ENCODE results near the gene PTPRJ.
"Not testable (repeated sequence)": the region's sequence is repeated elsewhere in the genome, so short reads cannot be mapped to it uniquely, and the experiment has no call there.

Gene PTPRJ

DNA sequence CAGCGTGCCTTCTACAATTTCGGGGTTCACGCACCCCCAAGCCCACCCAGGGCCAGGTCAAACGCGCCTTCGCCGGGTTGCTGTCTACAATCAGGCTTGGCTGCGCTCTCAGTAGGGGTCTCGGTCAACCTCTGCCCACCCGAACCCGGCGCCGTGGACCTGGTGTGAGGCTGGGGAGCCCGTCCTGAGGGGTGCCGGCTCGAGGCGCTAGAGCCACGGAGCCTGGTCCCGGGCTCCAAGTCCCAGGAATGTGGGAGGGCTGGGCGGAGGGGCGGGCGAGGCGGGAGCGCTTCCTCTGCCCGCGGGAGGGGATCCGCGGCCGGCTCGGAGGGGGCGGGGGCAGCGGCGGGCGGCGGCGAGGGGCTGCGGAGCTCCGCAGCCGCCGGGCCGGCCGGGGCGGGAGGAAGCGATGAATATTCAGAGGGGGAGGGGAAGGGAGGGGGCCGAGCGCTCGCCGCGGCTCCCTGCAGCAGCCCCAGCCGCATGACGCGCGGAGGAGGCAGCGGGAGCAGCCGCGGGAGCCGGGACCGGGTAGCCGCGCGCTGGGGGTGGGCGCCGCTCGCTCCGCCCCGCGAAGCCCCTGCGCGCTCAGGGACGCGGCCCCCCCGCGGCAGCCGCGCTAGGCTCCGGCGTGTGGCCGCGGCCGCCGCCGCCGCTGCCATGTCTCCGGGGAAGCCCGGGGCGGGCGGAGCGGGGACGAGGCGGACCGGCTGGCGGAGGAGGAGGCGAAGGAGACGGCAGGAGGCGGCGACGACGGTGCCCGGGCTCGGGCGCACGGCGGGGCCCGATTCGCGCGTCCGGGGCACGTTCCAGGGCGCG is at the start of gene PTPRJ:
Gene PTPRJ, plus strand, starts transcription at position 472 of the 819 bp plus-strand sequence. CDS start 354 bp downstream, outside the sequence.
- peak; percentile 79 for DNase-seq (ENCODE audit: low spot score)

DNA sequence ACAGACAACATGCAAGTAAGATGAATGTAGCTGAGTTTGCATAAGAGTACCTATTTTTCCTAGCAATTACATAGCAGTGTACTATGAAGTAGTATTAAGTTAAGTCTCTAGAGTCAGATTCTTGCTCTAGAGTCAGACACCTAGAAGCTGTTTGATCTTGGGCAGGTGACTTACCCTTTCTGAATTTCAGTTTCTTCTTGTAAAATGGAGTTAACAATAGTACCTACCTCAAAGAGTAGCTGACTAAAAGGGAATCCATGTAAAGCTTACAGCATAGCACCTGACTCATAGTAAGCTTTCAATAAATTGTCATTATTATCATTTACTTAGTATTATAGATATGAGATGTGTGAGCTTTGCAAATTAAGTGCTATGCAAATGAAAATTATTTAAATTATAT is 47.8 kb upstream of the PTPRJ start:
- no peak for DNase-seq (ENCODE audit: low spot score)

- DNase-seq (ENCODE audit: low spot score), result not testable (repeated sequence)
Observed at GRCh38 chr11:47933797-47934196, 46.6 kb upstream of the PTPRJ start.

DNA sequence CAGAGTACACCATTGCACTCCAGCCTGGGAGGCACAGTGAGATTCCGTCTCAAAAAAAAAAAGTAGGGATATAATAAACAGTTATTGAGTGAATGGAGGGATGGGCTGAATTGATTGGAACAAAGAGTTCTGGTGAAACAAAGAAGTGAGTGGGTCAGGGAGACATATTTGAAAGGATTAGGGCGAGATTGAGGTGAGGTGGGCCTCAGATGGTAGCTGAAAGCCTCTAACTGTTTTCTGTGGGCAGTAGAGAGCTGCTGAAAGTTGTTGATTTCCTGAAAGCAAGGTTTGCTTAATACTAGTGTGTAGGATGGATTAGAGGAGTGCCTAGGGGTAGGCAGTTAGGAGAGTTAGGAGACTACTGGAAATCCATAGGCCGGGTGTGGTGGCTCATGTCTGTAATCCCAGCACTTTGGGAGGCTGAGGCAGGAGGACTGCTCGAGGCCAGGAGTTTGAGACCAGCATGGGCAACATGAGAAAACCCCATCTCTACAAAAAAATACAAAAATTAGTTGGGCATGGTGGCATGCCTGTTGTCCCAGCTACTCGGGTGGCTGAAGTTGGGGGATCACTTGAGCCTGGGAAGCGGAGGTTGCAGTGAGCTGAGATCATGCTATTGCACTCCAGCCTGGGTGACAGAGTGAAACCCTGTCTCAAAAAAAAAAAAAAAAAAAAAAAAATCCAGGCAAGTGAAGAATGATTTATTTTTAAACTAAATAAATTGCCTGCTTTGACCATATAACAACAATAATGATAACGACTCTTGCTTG is 41.4 kb upstream of the PTPRJ start:
- no peak for DNase-seq (ENCODE audit: low spot score)

DNA sequence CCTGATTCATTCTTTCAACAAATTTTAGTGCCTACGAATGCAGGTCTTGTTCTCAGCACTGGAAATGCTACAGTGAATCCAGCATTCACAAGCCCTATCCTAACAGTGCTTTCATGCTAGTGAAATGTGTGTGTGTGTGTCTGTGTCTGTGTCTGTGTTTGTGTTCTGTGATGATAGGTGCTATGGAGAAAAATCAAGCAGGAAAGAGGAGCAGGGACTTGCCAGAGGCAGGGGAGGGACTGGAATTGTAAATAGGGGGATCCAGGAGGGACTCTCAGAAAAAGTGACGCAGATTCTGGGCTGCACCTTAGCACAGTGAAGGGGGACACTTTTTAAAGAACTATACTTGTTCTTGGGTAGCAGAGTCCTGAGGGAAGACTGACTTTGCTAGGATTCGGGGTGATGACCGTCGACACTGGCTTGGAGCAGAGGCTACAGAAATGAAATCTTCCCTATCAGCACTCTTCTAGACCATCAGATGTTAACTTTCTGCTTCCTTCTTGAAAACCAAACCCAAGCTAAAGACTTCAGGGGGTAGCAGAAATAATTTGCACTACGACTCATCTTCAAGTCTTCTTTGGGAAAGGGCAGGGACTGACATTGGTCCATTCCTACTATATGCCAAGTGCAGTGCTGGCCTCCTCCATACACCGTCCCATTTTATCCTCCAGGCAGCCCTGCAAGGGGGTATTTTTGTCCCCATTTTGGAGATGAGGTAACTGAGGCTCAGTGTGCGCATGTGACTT is 39.3 kb upstream of the PTPRJ start:
- no peak for DNase-seq (ENCODE audit: low spot score)

- DNase-seq (ENCODE audit: low spot score), result no peak
Observed at GRCh38 chr11:47941907-47942558, 38.3 kb upstream of the PTPRJ start.

DNA sequence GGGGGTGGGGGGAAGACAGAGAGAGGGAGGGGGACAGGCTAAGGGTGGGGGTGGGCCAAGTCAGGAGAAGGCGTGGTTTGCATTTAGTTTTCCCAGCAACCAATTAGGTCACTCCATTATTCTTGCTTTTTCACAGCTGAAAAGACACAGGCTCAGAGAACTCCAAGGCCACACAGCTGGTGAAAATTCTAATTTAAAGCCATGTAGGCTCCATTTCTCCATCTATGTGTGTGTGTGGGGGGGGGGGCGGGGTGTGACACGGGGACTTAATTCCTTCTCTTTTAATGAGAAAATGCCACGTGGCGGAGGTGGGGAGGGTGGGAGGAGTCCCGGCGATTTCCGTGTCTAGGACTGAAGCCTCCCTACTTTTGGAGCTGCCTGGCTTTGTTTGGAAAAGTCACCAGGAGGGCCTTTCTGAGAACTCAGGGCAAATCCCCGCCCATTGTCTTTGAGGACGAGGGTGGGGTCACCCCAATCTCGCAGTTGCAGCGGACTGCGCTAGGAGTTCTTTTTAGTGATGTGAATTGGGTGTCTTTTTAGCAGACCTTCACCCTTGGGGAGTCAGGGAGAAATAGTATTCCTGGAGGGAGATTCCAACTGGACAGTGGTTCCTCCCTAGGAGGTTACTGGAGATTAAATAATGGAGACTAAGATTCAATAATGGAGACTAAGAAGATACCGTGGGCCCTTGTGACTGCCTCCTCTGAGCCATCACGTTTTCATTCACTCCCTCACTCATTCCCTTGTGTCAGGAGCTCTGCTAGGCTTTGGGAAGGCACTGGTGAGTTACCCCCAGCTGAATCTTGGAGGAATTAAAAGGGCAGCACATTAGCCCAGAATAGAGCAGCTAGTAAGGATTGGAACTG is 36.4 kb upstream of the PTPRJ start:
- no peak for DNase-seq (ENCODE audit: low spot score)

- DNase-seq (ENCODE audit: low spot score), result no peak
Observed at GRCh38 chr11:47944632-47945031, 35.7 kb upstream of the PTPRJ start.

DNA sequence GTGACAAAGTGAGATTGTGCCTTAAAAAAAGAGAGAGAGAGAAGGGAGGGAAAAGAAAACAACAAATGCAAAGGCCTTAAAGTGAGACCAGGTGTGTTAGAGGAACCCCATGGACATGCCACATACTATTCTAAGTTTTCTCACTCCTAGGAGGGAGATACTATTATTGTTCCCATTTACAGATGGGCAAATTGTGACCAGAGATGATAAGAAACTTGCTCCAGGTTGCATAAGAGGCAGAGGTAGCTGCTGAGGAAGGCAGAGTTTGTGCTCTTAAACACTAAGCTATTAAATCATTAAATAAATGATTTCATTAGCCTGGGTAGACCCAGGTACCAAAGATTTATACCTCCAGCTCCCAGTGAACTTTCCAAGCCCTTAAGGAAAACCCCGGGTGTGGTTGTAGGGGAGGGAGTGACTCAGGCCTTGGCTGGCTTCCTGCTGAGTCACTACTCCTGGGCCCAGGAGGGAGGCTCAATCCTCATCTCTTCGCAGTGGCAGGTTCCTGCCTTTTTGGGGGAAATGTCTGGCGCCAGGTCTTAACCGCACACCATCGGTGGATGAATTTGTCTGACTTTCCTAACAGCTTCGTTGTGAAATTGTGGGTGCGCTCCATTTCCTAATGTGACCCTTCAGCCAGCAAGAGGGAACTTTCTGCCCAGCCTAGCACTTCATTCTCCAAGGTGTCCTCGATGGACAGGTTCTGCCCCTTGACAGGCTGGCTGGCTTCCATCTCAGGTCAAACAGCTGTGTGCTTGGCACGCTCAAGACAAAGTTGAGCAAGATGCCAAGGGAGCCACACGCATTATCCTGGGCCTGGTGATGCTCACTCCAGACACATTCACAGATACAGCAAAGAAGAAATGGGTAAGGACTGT is 33.4 kb upstream of the PTPRJ start:
- DNase-seq (ENCODE audit: low spot score), result peak; percentile 94

DNA sequence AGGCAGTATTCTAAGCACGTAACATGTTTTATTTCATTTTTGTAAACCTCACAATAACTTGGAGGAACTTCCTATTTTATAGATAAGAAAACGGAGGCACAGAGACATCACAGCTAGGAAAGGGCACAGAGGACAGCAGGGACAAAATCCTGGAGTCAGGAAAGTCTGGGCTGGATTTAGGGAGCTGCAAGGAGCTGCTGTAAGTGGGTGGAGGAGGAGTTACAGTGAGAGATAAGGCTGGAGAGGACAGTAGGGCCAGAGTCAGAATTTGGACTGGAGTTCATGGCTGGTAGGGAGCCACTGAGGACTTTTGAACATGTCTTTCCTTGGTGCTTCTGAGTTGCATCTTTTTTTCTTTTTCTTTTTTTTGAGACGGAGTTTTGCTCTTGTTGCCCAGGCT is 32.2 kb upstream of the PTPRJ start:
- no peak for DNase-seq (ENCODE audit: low spot score)

DNA sequence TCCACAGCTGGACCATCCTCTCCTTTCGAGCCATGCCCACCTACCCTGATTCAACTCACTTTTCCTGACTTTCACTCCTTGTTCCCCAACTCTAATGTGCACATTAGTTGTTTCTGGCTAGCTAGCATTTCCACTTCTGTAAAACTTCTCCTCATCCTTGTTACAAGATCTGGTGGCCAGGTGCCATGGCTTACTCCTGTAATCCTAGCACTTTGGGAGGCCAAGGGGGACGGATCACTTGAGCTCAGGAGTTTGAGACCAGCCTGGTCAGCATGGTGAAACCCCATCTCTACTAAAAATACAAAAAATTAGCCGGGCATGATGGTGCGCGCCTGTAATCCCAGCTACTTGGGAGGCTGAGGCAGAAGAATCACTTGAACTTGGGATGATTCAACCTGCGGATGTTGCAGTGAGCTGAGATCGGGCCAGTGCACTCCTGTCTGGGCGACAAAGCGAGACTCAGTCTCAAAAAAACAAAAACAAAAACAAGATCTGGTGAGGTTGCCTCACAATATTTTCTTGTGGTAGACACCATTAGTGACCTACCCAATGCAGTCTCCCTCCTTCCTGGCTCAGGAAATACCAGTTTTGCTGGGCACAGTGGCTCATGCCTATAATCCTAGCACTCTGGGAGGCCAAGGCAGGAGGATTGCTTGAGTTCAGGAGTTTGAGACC is 31.2 kb upstream of the PTPRJ start:
- not testable (repeated sequence) for DNase-seq (ENCODE audit: low spot score)

GRCh38 chr11:47950396-47950795 is 30.0 kb upstream of the PTPRJ start:
- no peak for DNase-seq (ENCODE audit: low spot score)

DNA sequence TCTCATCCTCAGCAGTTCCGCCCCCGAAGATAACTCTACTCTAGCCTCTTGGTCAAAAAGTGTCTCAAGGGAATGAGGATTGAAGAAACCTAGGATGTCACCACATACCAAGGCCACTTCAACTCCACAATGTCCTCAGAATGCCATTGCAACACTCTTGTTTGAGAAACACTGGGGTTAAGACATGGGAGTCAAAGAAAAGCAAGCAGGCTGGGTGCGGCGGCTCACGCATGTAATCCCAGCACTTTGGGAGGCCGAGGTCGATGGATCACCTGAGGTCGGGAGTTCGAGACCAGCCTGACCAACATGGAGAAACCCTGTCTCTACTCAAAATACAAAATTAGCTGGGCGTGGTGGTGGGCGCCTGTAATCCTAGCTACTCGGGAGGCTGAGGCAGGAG is 28.9 kb upstream of the PTPRJ start:
- not testable (repeated sequence) for DNase-seq (ENCODE audit: low spot score)

DNA sequence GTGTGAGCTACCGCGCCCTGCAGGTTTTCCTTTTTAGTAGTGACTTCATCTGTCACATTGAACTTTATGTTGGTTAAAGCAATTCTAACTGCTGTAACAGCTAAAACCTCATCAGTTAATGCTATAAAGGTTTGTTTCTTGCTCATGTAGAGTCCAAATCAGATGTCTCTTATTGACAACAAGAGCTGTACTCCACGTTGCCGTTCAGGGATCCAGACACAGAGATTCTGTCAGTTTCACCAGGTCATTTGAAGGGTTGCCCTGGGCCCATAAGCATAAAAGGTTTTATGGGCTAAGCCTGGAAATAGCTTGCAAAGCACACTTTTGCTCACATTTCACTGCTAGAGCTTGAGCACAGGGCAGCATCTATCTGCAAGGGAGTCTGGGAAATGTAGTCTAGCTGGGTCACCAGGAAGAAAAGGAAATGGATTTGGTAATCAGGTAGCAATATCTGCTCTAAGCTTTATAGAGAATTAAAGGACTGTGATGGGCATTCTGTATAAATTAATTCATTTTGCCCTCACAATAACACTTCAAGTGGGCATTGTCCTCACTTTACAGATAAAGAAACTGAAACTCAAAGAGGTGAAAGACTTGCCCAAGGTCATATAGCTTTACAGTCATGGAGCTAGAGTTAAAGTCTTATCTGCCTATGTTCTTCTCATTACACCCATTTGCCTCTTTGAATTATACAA is 25.2 kb upstream of the PTPRJ start:
- DNase-seq (ENCODE audit: low spot score), result no peak

- DNase-seq (ENCODE audit: low spot score), result no peak
Observed at GRCh38 chr11:47960015-47960414, 20.3 kb upstream of the PTPRJ start.

- DNase-seq (ENCODE audit: low spot score), result no peak
Observed at GRCh38 chr11:47961383-47961782, 19.0 kb upstream of the PTPRJ start.

GRCh38 chr11:47964546-47964945 is 15.8 kb upstream of the PTPRJ start:
- no peak for DNase-seq (ENCODE audit: low spot score)

GRCh38 chr11:47967577-47968525 is 12.5 kb upstream of the PTPRJ start:
- DNase-seq (ENCODE audit: low spot score), result peak; percentile 75
